GM12874 (cell line): ENCODE results near the gene FBN1.

ENCODE experiments used
- CTCF ChIP-seq: IDR thresholded peaks from 2 replicates; pipeline ENCODE4 v1.5.1; 2011; ENCODE audit warnings: low read depth, mild to moderate bottlenecking, control low read depth, low read length, moderate library complexity; ENCODE audit not compliant: insufficient read depth

The FBN1 gene

DNA sequence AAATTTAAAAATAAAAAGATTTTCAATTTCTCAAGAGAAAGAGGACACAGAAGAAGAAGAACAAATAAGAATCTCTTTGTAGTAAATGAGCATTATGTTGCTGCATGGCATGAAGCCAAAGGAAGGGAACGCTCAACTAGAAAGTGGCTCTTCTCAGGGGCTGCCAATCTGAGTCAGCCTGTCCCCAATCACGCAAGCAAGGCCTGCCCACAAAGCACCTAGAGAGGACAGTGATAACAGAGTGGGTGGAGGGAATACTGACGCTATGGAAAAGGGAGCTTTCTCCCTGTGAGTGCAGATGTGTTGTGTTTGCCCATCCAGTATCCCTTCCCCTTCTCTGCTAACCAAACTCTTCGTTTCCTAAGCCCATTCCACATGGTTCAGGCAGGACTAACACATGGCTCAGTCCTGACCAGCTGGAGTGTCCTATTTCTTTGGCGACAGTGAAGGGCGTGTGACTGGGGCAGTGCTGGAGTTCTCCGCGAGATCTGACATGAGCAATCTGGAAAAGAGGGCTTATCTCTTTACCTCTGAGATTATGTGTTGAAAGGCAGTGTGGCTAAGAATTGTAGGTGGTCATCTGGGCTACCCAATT is 14.2 kb downstream of the FBN1 start:
- TF ChIP-seq CTCF, result no peak

- TF ChIP-seq CTCF, result no peak
Observed at GRCh38 chr15:48630245-48630644, 15.3 kb downstream of the FBN1 start.

DNA sequence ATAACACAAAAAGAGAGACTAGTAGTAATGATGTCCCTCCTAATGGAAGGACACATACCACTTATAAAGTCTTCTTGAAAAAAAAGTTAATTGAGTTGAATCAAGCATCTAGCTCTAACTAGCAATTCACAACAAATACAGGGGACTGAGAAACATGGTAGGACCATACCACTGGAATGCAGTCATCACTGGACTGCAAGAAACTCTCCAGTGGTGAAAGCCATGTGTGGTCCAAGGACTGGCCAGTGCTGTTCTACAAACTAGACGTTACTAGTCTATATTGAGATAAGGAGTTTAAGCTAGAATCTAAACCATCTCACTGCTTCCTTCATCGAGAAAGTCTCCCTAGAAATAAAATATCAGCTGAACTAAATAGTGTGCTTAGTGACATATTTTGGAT is 16.7 kb downstream of the FBN1 start:
- TF ChIP-seq CTCF, result no peak

GRCh38 chr15:48627260-48627940 is 18.1 kb downstream of the FBN1 start:
- TF ChIP-seq CTCF, result no peak

DNA sequence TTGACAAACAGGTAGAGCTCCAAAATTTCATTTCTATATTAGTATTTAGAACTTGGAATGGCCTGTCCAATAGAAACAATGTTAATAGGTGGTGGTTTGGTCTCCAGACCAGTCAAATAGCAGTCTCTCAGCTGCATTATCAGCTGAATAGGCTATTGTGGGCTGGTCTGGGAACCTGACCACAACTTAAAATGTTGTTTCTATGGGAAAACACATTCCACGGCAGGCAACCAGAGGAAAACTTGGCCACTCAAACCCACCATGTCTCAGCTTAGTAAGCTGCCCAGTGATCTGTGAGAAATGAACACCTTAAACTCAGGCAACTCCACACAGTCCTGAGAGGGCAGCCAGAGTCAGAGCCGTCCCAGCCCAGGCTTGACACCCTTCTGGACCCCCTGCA is 20.4 kb downstream of the FBN1 start:
- no peak for TF ChIP-seq CTCF

GRCh38 chr15:48624700-48625099 is 20.8 kb downstream of the FBN1 start:
- no peak for TF ChIP-seq CTCF

DNA sequence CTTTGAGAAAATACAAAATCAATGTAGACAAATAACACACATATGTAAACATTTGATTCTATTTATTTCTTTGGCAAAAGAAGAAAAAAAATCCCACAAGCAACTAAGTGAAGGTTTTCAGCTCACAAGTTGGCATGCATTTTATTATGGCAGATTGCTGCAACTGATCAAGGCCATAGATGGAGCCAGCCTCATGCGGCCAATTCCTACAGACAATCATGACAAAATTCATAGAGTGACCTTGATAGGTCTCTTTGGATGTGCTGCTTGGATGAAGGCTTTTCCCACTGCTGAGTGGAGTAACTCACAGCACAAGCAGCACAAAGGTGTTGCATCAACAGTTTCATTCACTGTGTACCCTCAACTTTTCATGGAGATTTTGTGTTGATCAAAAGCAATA is 22.1 kb downstream of the FBN1 start:
- TF ChIP-seq CTCF, result no peak
